Measurements from ENCODE around the gene ARFGEF2.

GRCh38 chr20:49052334-49052733, 130.8 kb downstream of the ARFGEF2 start:
- TF ChIP-seq MAX (IDR thresholded peaks at IDR 0.05) (no peak), CTCF (IDR thresholded peaks at IDR 0.05 in 2 of 3, conservative IDR thresholded peaks at IDR 0.05 in 1 of 3; ENCODE audit: borderline replicate concordance in 1 of 3, insufficient read depth in 1 of 3, low read depth in 2 of 3, low read length in 2 of 3) (no peak), REST (IDR thresholded peaks at IDR 0.05; ENCODE audit: low read depth) (no peak), TCF7L2 (IDR thresholded peaks at IDR 0.05; ENCODE audit: borderline replicate concordance, extremely low read depth, insufficient read depth, insufficient read length) (no peak), POLR2AphosphoS5 (IDR thresholded peaks at IDR 0.05; ENCODE audit: low read depth, low read length) (no peak), JUND (IDR thresholded peaks at IDR 0.05) (no peak), POLR2A (IDR thresholded peaks at IDR 0.05; ENCODE audit: borderline replicate concordance, extremely low read depth, insufficient read depth, insufficient read length) (no peak), EZH2 (IDR thresholded peaks at IDR 0.05) (no peak), SRF (IDR thresholded peaks at IDR 0.05; ENCODE audit: low read depth) (no peak), ZBTB33 (IDR thresholded peaks at IDR 0.05; ENCODE audit: extremely low read depth, insufficient replicate concordance, low read length) (no peak), ZNF274 (IDR thresholded peaks at IDR 0.05; ENCODE audit: low read depth, low read length) (no peak), EGR1 (IDR thresholded peaks at IDR 0.05; ENCODE audit: low read depth) (no peak), RAD21 (IDR thresholded peaks at IDR 0.05; ENCODE audit: low read depth) (no peak), CEBPB (IDR thresholded peaks at IDR 0.05; ENCODE audit: low read depth) (no peak)
